ENCODE data around the gene SMG1. TPM values are rescaled to one million over a fixed set of nuclear protein-coding genes. Genes with fewer than 3 reads are reported as not detected.

Gene SMG1
- total RNA-seq, 1 donor from 2014 or later: 67.1 TPM

- FAIRE-seq: no peak
- no peak for TF ChIP-seq CTCF (IDR thresholded peaks at IDR 0.05; ENCODE audit: insufficient read depth, low read length, severe bottlenecking)
- Histone ChIP-seq H3K36me3 (ENCODE audit: control insufficient read depth, insufficient read depth, low read length) (peaks cover 3% of the 10 kb centered on the region), H3K4me3 (ENCODE audit: low read depth, low read length) (no peak overlapping the region), H3K27me3 (ENCODE audit: control insufficient read depth, insufficient read depth, low read length) (no peaks in the 10 kb centered on the region)
- no peak for DNase-seq (ENCODE audit: low read depth)
These were observed 121.7 kb downstream of the SMG1 start for GRCh38 chr16:18804540-18804939.

GRCh38 chr16:18803569-18804462 is 122.4 kb downstream of the SMG1 start:
- no peak for TF ChIP-seq CTCF (IDR thresholded peaks at IDR 0.05; ENCODE audit: insufficient read depth, low read length, severe bottlenecking)
- Histone ChIP-seq H3K4me3 (ENCODE audit: low read depth, low read length) (no peak overlapping the region), H3K36me3 (ENCODE audit: control insufficient read depth, insufficient read depth, low read length) (no peaks in the 10 kb centered on the region), H3K27me3 (ENCODE audit: control insufficient read depth, insufficient read depth, low read length) (no peaks in the 10 kb centered on the region)
- no peak for FAIRE-seq
- DNase-seq (ENCODE audit: low read depth): peak; percentile 56

- H3K4me3 ChIP-seq (ENCODE audit: low read depth, low read length): no peak overlapping the region
- TF ChIP-seq CTCF (IDR thresholded peaks at IDR 0.05; ENCODE audit: insufficient read depth, low read length, severe bottlenecking): no peak
- DNase-seq (ENCODE audit: low read depth) (no peak), FAIRE-seq (no peak)
- no peaks in the 10 kb centered on the region for H3K36me3 ChIP-seq (ENCODE audit: control insufficient read depth, insufficient read depth, low read length)
- H3K27me3 ChIP-seq (ENCODE audit: control insufficient read depth, insufficient read depth, low read length): no peaks in the 10 kb centered on the region
These were observed 123.4 kb downstream of the SMG1 start for GRCh38 chr16:18802767-18803343.

GRCh38 chr16:18801145-18801972 is 124.8 kb downstream of the SMG1 start, which contains the start of gene ARL6IP1:
ARL6IP1 (minus strand) TSS chr16:18801549; CDS start chr16:18801466, 83 bp downstream.
- DNase-seq (ENCODE audit: low read depth): peak; percentile 96
- H3K27me3 ChIP-seq (ENCODE audit: control insufficient read depth, insufficient read depth, low read length): no peaks in the 10 kb centered on the region
- H3K4me3 ChIP-seq (ENCODE audit: low read depth, low read length): peak within 1 kb of the TSS; percentile 99
- FAIRE-seq: no peak
- H3K36me3 ChIP-seq (ENCODE audit: control insufficient read depth, insufficient read depth, low read length): no peaks in the 10 kb centered on the region
- TF ChIP-seq CTCF (IDR thresholded peaks at IDR 0.05; ENCODE audit: insufficient read depth, low read length, severe bottlenecking): peak; percentile 98

GRCh38 chr16:18800775-18801144 is 125.4 kb downstream of the SMG1 start:
- no peak for TF ChIP-seq CTCF (IDR thresholded peaks at IDR 0.05; ENCODE audit: insufficient read depth, low read length, severe bottlenecking)
- DNase-seq (ENCODE audit: low read depth) (peak; percentile 17), FAIRE-seq (no peak)
- Histone ChIP-seq H3K27me3 (ENCODE audit: control insufficient read depth, insufficient read depth, low read length) (no peaks in the 10 kb centered on the region), H3K4me3 (ENCODE audit: low read depth, low read length) (peak overlapping the region; percentile 99), H3K36me3 (ENCODE audit: control insufficient read depth, insufficient read depth, low read length) (no peaks in the 10 kb centered on the region)
